Stimulated activated CD8-positive, alpha-beta memory T cell treated with anti-CD3 and anti-CD28 coated beads, Interleukin-12 subunit alpha, Interleukin-12 subunit beta, amount 100 ng/mL, for 24 hours (primary cell): ENCODE results near the gene ALOX5AP.
A peak's percentile ranks its signal among the peaks of the same experiment; 100 is the strongest.
"Not testable (repeated sequence)": the region's sequence is repeated elsewhere in the genome, so short reads cannot be mapped to it uniquely, and the experiment has no call there.

Source experiments
- DNase-seq: peaks from one replicate; pipeline ENCODE4 v3.0.0-alpha.2; 2020; ENCODE audit errors: extremely low read depth

Gene ALOX5AP

GRCh38 chr13:30737511-30738337 is 2.4 kb downstream of the ALOX5AP start:
- DNase-seq: no peak

GRCh38 chr13:30738526-30739236 is 3.3 kb downstream of the ALOX5AP start:
- DNase-seq: no peak

GRCh38 chr13:30739237-30739528 is 3.8 kb downstream of the ALOX5AP start:
- DNase-seq: no peak

- DNase-seq: peak; percentile 26
These were observed 4.7 kb downstream of the ALOX5AP start for GRCh38 chr13:30739761-30740642.

- DNase-seq: no peak
These were observed 7.6 kb downstream of the ALOX5AP start for GRCh38 chr13:30742901-30743300.

GRCh38 chr13:30743319-30744055 is 8.1 kb downstream of the ALOX5AP start:
- no peak for DNase-seq

- peak; percentile 66 for DNase-seq
These were observed 8.8 kb downstream of the ALOX5AP start for GRCh38 chr13:30744056-30744680.

GRCh38 chr13:30744681-30745077 is 9.3 kb downstream of the ALOX5AP start:
- no peak for DNase-seq

GRCh38 chr13:30745906-30746686 is 10.8 kb downstream of the ALOX5AP start:
- no peak for DNase-seq

- no peak for DNase-seq
These were observed 11.4 kb downstream of the ALOX5AP start for GRCh38 chr13:30746791-30747190.

GRCh38 chr13:30747845-30748244 is 12.5 kb downstream of the ALOX5AP start:
- DNase-seq: not testable (repeated sequence)

- no peak for DNase-seq
These were observed 13.4 kb downstream of the ALOX5AP start for GRCh38 chr13:30748717-30749116.

- DNase-seq: no peak
These were observed 14.7 kb downstream of the ALOX5AP start for GRCh38 chr13:30750036-30750435.

- no peak for DNase-seq
These were observed 16.0 kb downstream of the ALOX5AP start for GRCh38 chr13:30751183-30751933.

GRCh38 chr13:30752201-30752797 is 17.0 kb downstream of the ALOX5AP start:
- DNase-seq: no peak

- no peak for DNase-seq
These were observed 17.8 kb downstream of the ALOX5AP start for GRCh38 chr13:30753030-30753616.

GRCh38 chr13:30755678-30756077 is 20.3 kb downstream of the ALOX5AP start:
- DNase-seq: no peak

- DNase-seq: no peak
These were observed 21.8 kb downstream of the ALOX5AP start for GRCh38 chr13:30757026-30757742.
